ENCODE results near the gene PRDM4. TPM values are rescaled to one million over a fixed set of nuclear protein-coding genes. Genes with fewer than 3 reads are reported as not detected.

PRDM4 gene
- total RNA-seq, 1 experiment from 2014 or later = 28.9 TPM

DNA sequence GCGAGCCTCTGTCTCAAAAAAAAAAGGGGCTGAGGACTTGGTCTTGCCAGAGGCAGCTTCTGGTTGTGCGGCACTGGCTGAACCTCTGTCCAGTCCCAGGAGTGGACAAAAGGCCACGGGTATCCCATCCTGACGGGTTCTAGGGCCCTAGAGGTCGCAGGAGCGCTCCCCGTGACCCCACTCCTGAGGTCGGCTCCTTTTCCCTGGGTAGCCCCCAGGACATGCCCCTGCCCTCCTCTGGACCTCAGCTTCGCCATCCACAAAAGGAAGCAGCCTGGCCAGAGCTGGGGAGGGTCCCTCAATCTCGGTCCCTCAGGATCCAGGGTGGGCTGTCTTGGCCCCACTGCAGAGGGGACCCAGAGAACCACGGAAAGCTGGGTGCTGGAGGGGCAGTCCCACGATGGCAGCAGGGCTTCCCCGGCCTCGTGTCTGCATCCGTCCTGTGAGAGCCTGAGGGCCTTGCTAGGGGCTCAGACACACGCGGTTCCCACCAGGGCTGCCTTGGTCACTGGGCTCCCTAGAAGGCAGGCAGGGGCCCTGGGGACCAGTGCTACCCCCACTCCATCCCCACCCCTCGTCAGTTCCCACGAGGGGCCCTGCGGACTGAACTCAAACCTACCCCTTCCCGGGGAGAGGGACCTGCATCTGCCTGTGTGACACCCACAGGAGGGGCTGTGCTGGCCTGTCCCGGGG lies 44.7 kb upstream of the PRDM4 start:
- ATAC-seq = no peak
- no peaks in the 10 kb centered on the region for H3K36me3 ChIP-seq (ENCODE audit: control insufficient read depth, insufficient read depth, low read length)
- H3K27ac ChIP-seq (ENCODE audit: low read length) = no peak overlapping the region

GRCh38 chr12:107803092-107803491 lies 42.2 kb upstream of the PRDM4 start:
- BruUV-seq (replicated peaks) = no TSS peak
- H3K9me3 ChIP-seq (ENCODE audit: control insufficient read depth, insufficient read depth, low read depth, low read length) = no peaks in the 10 kb centered on the region
- ChIA-PET POLR2A (no interaction called here), CTCF (no interaction called here)
- H3K4me3 ChIP-seq (ENCODE audit: low read depth in 2 of 2, low read length in 2 of 2) = no peak overlapping the region
- in situ Hi-C loops (cut with HindIII; ENCODE audit: low pct_unique_long_range_greater_than_20kb, low sequenced_read_pairs) (no loop called here), intact Hi-C loops (cut with micrococcal nuclease; ENCODE audit: unreplicated experiment) (no loop called here)
- ATAC-seq (no peak), DNase-seq (ENCODE audit: low read depth, low spot score) (no peak)
- no peaks in the 10 kb centered on the region for H3K4me1 ChIP-seq (ENCODE audit: control insufficient read depth, insufficient read depth, low read length)
- no peak overlapping the region for H3K27ac ChIP-seq (ENCODE audit: low read length)
- TF ChIP-seq, protein P1, sequence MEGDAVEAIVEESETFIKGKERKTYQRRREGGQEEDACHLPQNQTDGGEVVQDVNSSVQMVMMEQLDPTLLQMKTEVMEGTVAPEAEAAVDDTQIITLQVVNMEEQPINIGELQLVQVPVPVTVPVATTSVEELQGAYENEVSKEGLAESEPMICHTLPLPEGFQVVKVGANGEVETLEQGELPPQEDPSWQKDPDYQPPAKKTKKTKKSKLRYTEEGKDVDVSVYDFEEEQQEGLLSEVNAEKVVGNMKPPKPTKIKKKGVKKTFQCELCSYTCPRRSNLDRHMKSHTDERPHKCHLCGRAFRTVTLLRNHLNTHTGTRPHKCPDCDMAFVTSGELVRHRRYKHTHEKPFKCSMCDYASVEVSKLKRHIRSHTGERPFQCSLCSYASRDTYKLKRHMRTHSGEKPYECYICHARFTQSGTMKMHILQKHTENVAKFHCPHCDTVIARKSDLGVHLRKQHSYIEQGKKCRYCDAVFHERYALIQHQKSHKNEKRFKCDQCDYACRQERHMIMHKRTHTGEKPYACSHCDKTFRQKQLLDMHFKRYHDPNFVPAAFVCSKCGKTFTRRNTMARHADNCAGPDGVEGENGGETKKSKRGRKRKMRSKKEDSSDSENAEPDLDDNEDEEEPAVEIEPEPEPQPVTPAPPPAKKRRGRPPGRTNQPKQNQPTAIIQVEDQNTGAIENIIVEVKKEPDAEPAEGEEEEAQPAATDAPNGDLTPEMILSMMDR (IDR thresholded peaks at IDR 0.05) = no peak
- TF ChIP-seq, protein P2, sequence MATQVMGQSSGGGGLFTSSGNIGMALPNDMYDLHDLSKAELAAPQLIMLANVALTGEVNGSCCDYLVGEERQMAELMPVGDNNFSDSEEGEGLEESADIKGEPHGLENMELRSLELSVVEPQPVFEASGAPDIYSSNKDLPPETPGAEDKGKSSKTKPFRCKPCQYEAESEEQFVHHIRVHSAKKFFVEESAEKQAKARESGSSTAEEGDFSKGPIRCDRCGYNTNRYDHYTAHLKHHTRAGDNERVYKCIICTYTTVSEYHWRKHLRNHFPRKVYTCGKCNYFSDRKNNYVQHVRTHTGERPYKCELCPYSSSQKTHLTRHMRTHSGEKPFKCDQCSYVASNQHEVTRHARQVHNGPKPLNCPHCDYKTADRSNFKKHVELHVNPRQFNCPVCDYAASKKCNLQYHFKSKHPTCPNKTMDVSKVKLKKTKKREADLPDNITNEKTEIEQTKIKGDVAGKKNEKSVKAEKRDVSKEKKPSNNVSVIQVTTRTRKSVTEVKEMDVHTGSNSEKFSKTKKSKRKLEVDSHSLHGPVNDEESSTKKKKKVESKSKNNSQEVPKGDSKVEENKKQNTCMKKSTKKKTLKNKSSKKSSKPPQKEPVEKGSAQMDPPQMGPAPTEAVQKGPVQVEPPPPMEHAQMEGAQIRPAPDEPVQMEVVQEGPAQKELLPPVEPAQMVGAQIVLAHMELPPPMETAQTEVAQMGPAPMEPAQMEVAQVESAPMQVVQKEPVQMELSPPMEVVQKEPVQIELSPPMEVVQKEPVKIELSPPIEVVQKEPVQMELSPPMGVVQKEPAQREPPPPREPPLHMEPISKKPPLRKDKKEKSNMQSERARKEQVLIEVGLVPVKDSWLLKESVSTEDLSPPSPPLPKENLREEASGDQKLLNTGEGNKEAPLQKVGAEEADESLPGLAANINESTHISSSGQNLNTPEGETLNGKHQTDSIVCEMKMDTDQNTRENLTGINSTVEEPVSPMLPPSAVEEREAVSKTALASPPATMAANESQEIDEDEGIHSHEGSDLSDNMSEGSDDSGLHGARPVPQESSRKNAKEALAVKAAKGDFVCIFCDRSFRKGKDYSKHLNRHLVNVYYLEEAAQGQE (IDR thresholded peaks at IDR 0.05; ENCODE audit: insufficient read depth in 1 of 2, low read depth in 2 of 2, low read length in 1 of 2) = no peak
- TF ChIP-seq TCF7L2 (IDR thresholded peaks at IDR 0.05; ENCODE audit: low read depth, low read length) (no peak), SIN3A (IDR thresholded peaks at IDR 0.05; ENCODE audit: borderline replicate concordance, insufficient read depth, low read depth, low read length) (no peak), POLR2AphosphoS5 (IDR thresholded peaks at IDR 0.05; ENCODE audit: low read depth, low read length) (no peak)
- no peaks in the 10 kb centered on the region for H3K36me3 ChIP-seq (ENCODE audit: control insufficient read depth, insufficient read depth, low read length)
- peaks cover 6% of the 10 kb centered on the region; the same call in 1 of the 2 replicates for H3K27me3 ChIP-seq (ENCODE audit: control insufficient read depth, insufficient read depth, low read length)

More for the DNA sequence above, 44.7 kb upstream of the PRDM4 start:
- BruUV-seq (replicated peaks) = no TSS peak
- in situ Hi-C loops (cut with HindIII; ENCODE audit: low pct_unique_long_range_greater_than_20kb, low sequenced_read_pairs) = no loop called here
- no peak overlapping the region for H3K4me3 ChIP-seq (ENCODE audit: low read depth in 2 of 2, low read length in 2 of 2)
- H3K27me3 ChIP-seq (ENCODE audit: control insufficient read depth, insufficient read depth, low read length) = peaks cover 6% of the 10 kb centered on the region; the same call in 1 of the 2 replicates
- intact Hi-C loops (cut with micrococcal nuclease; ENCODE audit: unreplicated experiment) = no loop called here
- POLR2A ChIA-PET = no interaction called here
- CTCF ChIA-PET = no interaction called here
- no peaks in the 10 kb centered on the region for H3K9me3 ChIP-seq (ENCODE audit: control insufficient read depth, insufficient read depth, low read depth, low read length)
- no peaks in the 10 kb centered on the region for H3K4me1 ChIP-seq (ENCODE audit: control insufficient read depth, insufficient read depth, low read length)
- TF ChIP-seq POLR2AphosphoS5 (IDR thresholded peaks at IDR 0.05; ENCODE audit: low read depth, low read length) (no peak), TCF7L2 (IDR thresholded peaks at IDR 0.05; ENCODE audit: low read depth, low read length) (no peak), SIN3A (IDR thresholded peaks at IDR 0.05; ENCODE audit: borderline replicate concordance, insufficient read depth, low read depth, low read length) (no peak)
- TF ChIP-seq, protein P1 (IDR thresholded peaks at IDR 0.05) = no peak
- TF ChIP-seq, protein P2 (IDR thresholded peaks at IDR 0.05; ENCODE audit: insufficient read depth in 1 of 2, low read depth in 2 of 2, low read length in 1 of 2) = no peak
- no peak for DNase-seq (ENCODE audit: low read depth, low spot score)
